Liver (tissue), 2 donors: ENCODE results near the gene BMP7.

Experiments
- TF ChIP-seq, protein P1 (sequence below): fragments of 150-350 bp; IDR thresholded peaks from 2 replicates; pipeline ENCODE4 v1.5.1; 2017; ENCODE audit warnings: improper control_type of control experiment, low read depth, low read length; ENCODE audit not compliant: missing input control
- TF ChIP-seq, protein P2 (sequence below): IDR thresholded peaks from 2 replicates; pipeline ENCODE4 v1.6.1; 2016; ENCODE audit warnings: antibody characterized with exemption, mild to moderate bottlenecking
- donor health status: healthy.

DNA sequence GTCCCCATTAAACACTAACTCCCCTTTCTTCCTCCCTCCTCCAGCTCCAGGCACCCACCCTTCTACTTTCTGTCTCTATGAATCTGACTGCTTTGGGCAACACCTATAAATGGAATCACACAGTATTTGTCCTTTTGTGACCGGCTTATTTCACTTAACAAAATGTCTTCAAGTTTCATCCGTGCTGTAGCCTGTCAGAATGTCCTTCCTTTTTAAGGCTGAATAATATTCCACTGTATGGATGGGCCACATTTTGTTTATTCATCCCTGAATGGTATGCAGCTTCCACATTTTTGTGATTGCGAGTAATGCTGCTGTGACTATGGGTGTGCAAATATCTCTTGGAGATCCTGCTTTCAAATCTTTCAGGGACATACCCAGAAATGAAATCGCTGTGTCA is 28.4 kb downstream of the BMP7 start:
- TF ChIP-seq, protein P1, sequence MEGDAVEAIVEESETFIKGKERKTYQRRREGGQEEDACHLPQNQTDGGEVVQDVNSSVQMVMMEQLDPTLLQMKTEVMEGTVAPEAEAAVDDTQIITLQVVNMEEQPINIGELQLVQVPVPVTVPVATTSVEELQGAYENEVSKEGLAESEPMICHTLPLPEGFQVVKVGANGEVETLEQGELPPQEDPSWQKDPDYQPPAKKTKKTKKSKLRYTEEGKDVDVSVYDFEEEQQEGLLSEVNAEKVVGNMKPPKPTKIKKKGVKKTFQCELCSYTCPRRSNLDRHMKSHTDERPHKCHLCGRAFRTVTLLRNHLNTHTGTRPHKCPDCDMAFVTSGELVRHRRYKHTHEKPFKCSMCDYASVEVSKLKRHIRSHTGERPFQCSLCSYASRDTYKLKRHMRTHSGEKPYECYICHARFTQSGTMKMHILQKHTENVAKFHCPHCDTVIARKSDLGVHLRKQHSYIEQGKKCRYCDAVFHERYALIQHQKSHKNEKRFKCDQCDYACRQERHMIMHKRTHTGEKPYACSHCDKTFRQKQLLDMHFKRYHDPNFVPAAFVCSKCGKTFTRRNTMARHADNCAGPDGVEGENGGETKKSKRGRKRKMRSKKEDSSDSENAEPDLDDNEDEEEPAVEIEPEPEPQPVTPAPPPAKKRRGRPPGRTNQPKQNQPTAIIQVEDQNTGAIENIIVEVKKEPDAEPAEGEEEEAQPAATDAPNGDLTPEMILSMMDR = no peak
- TF ChIP-seq, protein P2, sequence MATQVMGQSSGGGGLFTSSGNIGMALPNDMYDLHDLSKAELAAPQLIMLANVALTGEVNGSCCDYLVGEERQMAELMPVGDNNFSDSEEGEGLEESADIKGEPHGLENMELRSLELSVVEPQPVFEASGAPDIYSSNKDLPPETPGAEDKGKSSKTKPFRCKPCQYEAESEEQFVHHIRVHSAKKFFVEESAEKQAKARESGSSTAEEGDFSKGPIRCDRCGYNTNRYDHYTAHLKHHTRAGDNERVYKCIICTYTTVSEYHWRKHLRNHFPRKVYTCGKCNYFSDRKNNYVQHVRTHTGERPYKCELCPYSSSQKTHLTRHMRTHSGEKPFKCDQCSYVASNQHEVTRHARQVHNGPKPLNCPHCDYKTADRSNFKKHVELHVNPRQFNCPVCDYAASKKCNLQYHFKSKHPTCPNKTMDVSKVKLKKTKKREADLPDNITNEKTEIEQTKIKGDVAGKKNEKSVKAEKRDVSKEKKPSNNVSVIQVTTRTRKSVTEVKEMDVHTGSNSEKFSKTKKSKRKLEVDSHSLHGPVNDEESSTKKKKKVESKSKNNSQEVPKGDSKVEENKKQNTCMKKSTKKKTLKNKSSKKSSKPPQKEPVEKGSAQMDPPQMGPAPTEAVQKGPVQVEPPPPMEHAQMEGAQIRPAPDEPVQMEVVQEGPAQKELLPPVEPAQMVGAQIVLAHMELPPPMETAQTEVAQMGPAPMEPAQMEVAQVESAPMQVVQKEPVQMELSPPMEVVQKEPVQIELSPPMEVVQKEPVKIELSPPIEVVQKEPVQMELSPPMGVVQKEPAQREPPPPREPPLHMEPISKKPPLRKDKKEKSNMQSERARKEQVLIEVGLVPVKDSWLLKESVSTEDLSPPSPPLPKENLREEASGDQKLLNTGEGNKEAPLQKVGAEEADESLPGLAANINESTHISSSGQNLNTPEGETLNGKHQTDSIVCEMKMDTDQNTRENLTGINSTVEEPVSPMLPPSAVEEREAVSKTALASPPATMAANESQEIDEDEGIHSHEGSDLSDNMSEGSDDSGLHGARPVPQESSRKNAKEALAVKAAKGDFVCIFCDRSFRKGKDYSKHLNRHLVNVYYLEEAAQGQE = no peak
